Activated naive CD8-positive, alpha-beta T cell (primary cell): ENCODE data around the gene IL2RG.

Experiments used
- H3K27ac Mint-ChIP-seq: one replicate; pipeline ENCODE4 v1.8.0; 2021; ENCODE audit warnings: mixed read lengths
- H3K27me3 Mint-ChIP-seq: one replicate; pipeline ENCODE4 v1.8.0; 2021; ENCODE audit warnings: mixed read lengths
- H3K36me3 Mint-ChIP-seq: one replicate; pipeline ENCODE4 v1.8.0; 2021; ENCODE audit warnings: mixed read lengths
- H3K4me1 Mint-ChIP-seq: one replicate; pipeline ENCODE4 v1.8.0; 2021; ENCODE audit warnings: low read depth, mixed read lengths
- H3K4me3 Mint-ChIP-seq: one replicate; pipeline ENCODE4 v1.8.0; 2021; ENCODE audit warnings: mild to moderate bottlenecking, mixed read lengths
- H3K9me3 Mint-ChIP-seq: one replicate; pipeline ENCODE4 v1.8.0; 2021; ENCODE audit warnings: low read depth, mixed read lengths

Gene IL2RG

DNA sequence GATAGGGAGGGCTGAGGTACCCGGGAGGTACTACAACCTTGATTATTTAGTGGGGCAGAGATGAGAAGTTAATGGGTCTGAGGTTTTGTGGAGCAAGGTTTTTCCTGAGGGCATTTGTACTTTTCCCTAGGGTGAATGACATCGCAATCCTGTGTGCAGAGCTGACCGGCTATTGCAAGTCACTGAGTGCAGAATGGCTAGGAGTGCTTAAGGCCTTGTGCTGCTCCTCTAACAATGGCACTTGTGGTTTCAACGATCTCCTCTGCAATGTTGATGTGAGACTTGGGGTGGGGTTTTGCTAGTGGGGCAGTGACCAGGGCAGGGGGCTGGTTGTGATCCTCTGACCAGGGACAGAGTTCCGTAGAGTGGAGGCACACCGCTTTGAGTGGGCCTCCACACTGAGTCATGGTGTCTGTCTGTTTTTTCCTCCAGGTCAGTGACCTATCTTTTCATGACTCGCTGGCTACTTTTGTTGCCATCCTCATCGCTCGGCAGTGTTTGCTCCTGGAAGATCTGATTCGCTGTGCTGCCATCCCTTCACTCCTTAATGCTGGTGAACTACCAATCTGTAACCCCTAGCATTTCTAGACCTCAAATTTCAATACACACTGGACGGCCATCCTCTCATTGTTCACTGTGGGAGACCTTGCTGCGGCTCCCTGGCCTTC is 16.9 kb upstream of the IL2RG start:
- peaks cover 5% of the 10 kb centered on the region for H3K36me3 Mint-ChIP-seq
- H3K4me1 Mint-ChIP-seq = peaks cover 18% of the 10 kb centered on the region
- peak overlapping the region; percentile 76 for H3K27ac Mint-ChIP-seq
- H3K4me3 Mint-ChIP-seq = no peak overlapping the region
- no peaks in the 10 kb centered on the region for H3K27me3 Mint-ChIP-seq
- H3K9me3 Mint-ChIP-seq = no peaks in the 10 kb centered on the region

DNA sequence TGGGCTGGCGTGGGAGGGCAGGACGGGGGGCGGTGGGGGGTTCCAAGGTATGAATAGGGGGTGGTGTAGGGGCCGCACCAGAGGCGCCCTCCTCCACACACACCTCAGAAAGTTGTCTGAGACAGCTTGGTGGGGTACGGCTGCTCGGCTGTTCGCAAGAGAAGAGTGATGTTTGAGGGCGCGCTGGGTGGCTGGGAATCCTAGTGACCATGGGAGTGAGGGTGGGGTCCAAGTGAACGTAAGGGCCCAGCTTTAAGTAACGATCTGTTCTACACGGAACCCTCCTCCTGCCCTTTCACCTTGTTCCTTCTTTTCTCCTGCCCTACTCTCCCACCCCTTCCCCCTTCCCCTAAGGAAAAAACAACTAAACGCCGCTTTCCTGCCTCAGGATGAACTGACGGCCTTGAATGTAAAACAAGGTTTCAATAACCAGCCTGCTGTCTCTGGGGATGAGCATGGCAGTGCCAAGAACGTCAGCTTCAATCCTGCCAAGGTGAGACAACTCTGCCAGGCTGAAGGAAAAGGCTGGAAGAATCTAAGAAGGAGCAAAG is 7.7 kb upstream of the IL2RG start:
- peak overlapping the region; percentile 88 for H3K4me3 Mint-ChIP-seq
- H3K27ac Mint-ChIP-seq = peak overlapping the region; percentile 73
- no peaks in the 10 kb centered on the region for H3K36me3 Mint-ChIP-seq
- no peaks in the 10 kb centered on the region for H3K9me3 Mint-ChIP-seq
- peaks cover 26% of the 10 kb centered on the region for H3K4me1 Mint-ChIP-seq
- no peaks in the 10 kb centered on the region for H3K27me3 Mint-ChIP-seq

DNA sequence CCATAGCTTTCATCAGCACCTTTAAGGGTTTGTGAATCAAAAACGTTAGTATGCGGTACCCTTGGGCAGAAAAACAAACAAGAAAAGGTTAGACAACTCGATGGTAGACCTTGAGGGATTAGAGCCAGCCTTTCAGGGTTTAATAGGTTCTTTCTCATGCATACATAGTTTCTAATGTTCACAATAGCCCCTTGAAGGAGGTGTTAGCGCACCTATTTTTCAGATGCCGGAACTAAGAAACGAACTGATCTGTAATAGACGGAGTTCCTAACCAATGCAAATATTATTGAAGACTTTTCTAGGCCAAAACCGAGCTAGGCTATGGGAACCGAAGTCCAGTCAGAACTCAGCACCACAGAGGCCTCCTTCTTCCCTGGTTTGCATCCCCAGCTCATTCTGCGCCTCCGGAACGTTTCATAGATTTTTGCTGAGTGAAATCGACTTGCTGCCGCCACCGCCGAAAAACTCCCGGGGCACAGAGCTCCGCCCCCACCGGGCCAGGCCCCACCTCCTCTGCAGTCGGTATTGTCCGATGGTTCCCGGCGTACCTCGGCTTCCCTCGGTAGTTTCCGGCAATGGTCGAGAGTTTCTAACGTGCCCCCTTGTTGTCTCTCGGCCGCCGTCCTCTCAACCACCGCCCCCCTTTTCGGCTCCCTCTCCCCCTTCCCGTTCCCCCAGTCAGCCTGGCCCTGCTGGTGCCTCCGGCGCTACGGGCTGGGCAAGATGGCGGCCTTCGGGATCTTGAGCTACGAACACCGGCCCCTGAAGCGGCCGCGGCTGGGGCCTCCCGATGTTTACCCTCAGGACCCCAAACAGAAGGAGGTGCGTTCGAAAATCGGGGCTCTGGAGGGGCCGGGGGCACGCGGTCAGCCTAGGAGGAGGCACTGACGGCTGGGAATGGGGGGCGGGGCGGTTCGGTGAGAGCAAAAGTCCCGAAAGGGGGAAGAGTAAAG is 6.9 kb upstream of the IL2RG start, which contains the start of gene MED12:
MED12 (plus strand) TSS at position 565 of the 953 bp plus-strand sequence; CDS start at position 724, 159 bp downstream.
- Mint-ChIP-seq H3K27ac (peak within 1 kb of the TSS; percentile 91), H3K9me3 (no peaks in the 10 kb centered on the region)

GRCh38 chrX:71117358-71117757 is 6.0 kb upstream of the IL2RG start:
- peak overlapping the region; percentile 50 for H3K27ac Mint-ChIP-seq
- H3K36me3 Mint-ChIP-seq = no peaks in the 10 kb centered on the region
- no peak overlapping the region for H3K4me3 Mint-ChIP-seq
- H3K27me3 Mint-ChIP-seq = no peaks in the 10 kb centered on the region
- H3K4me1 Mint-ChIP-seq = peaks cover 34% of the 10 kb centered on the region
- no peaks in the 10 kb centered on the region for H3K9me3 Mint-ChIP-seq

More for the DNA sequence above, 6.9 kb upstream of the IL2RG start, which contains the start of gene MED12:
- Mint-ChIP-seq H3K27me3 (no peaks in the 10 kb centered on the region), H3K4me1 (peaks cover 31% of the 10 kb centered on the region), H3K36me3 (no peaks in the 10 kb centered on the region), H3K4me3 (peak within 1 kb of the TSS; percentile 88)

- H3K9me3 Mint-ChIP-seq = no peaks in the 10 kb centered on the region
- H3K27ac Mint-ChIP-seq = peak overlapping the region; percentile 98
- peak overlapping the region; percentile 99 for H3K4me3 Mint-ChIP-seq
- H3K4me1 Mint-ChIP-seq = peaks cover 35% of the 10 kb centered on the region
- peaks cover 8% of the 10 kb centered on the region for H3K36me3 Mint-ChIP-seq
- no peaks in the 10 kb centered on the region for H3K27me3 Mint-ChIP-seq
Measured at GRCh38 chrX:71111921-71112431, 599 bp upstream of the IL2RG start.

DNA sequence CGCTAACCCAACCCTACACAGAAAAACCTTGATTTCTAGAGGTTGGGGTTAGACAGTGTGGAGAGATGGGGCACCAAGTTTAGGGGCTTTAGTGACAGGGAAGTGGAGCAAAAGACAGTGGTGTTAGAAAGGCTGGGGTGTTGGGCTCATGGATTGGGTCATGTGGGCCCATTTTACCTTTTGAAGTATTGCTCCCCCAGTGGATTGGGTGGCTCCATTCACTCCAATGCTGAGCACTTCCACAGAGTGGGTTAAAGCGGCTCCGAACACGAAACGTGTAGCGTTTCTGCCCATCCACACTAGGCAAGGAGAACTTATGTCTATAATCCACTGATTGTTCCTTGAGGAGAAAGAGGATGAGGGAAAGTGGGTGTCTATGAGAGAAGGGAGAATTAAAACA is 2.3 kb downstream of the IL2RG start:
- Mint-ChIP-seq H3K27me3 (no peaks in the 10 kb centered on the region), H3K4me1 (peaks cover 53% of the 10 kb centered on the region), H3K9me3 (no peaks in the 10 kb centered on the region), H3K27ac (peak overlapping the region; percentile 98), H3K4me3 (peak overlapping the region; percentile 99), H3K36me3 (peaks cover 18% of the 10 kb centered on the region)

DNA sequence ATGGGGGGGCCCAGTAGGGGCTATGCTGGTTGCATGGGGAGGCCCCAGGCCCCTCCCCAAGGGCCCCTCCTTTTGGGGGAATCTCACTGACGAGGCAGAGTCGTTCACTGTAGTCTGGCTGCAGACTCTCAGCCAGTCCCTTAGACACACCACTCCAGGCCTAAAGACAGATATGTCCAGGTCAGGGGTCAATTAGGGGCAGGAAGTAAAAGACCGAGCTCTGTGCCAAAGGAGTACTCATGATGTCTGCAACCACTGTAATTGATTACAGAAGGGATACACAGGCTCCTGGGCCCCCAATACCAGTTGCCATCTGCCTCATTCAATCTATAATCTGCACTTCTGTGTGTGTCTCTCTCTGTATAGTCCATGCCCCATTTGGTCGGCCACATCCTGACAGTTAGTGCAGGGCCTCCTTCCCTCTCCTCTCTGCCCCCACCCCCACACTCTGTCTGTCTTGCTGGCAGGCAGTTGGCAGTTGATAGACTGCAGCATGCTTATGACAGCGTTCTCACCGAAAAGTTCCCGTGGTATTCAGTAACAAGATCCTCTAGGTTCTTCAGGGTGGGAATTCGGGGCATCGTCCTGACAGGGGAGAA is 3.5 kb downstream of the IL2RG start:
- Mint-ChIP-seq H3K9me3 (no peaks in the 10 kb centered on the region), H3K27me3 (no peaks in the 10 kb centered on the region), H3K36me3 (peaks cover 18% of the 10 kb centered on the region), H3K4me1 (peaks cover 56% of the 10 kb centered on the region), H3K4me3 (peak overlapping the region; percentile 99), H3K27ac (peak overlapping the region; percentile 98)

DNA sequence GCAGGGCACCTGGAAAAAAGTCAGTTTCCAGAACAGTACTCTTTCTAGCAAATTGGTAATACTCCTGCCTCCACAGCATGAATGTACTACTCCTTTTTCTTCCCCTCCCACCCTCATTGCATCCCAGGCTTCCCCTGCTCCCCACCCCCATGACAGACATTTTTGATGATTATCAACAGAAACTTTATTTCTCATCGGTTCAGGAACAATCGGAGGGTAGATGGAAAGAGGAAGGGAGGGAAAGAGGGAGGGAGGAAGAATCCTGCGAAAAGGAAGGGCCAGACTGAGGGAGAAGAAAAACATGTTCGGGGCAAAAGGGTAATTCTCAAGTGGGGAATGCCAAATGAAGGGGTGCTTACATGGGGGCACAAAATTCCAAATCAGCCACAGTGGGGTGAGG is 4.1 kb downstream of the IL2RG start:
- H3K9me3 Mint-ChIP-seq = no peaks in the 10 kb centered on the region
- H3K36me3 Mint-ChIP-seq = peaks cover 18% of the 10 kb centered on the region
- peak overlapping the region; percentile 99 for H3K4me3 Mint-ChIP-seq
- peaks cover 58% of the 10 kb centered on the region for H3K4me1 Mint-ChIP-seq
- H3K27me3 Mint-ChIP-seq = no peaks in the 10 kb centered on the region
- H3K27ac Mint-ChIP-seq = peak overlapping the region; percentile 79

DNA sequence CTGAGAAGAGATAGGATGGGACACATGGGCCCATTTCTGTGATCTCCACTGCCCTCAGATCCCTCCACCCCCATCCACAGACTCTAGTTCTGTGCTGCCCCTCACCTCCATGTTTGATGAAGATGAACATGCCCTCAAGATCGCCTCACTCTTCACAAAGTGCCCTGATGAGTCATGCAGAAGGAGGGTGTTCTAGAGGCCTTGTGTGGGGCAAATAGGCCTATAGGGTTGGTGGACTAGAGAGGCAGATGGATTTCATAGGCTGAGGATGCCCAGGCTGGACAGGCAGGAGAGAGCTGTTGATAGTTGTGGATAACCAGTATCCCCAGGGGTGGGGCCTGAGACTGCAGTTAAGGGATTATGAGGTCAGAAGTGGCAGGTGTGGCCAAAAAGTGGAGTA is 5.0 kb downstream of the IL2RG start, which contains the start of gene CXorf65:
CXorf65 (minus strand) TSS at position 314 of the 400 bp plus-strand sequence; CDS start at position 130, 184 bp downstream.
- H3K36me3 Mint-ChIP-seq = peaks cover 18% of the 10 kb centered on the region
- peaks cover 63% of the 10 kb centered on the region for H3K4me1 Mint-ChIP-seq
- H3K27me3 Mint-ChIP-seq = no peaks in the 10 kb centered on the region
- peak within 1 kb of the TSS; percentile 91 for H3K27ac Mint-ChIP-seq
- peak within 1 kb of the TSS; percentile 99 for H3K4me3 Mint-ChIP-seq
- no peaks in the 10 kb centered on the region for H3K9me3 Mint-ChIP-seq

DNA sequence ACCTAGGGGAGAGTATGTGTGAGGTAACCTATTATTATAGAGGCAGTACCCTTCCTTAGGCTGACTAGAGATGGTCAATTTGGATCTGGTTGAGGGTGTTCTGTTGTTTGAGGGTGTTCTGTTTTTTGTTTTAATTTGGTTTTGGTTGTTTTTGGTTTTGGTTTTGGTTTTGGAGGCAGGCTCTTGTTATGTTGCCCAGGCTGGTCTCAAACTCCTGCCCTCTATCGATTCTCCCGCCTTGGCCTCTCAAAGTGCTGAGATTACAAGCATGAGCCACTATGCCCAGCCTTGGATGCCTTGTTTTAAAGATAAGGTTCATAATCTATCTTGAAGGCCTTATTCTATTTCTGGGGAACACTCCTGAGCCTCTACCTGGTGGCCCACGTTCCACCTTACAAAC is 5.7 kb downstream of the IL2RG start:
- Mint-ChIP-seq H3K27ac (peak overlapping the region; percentile 91), H3K9me3 (no peaks in the 10 kb centered on the region), H3K4me1 (peaks cover 71% of the 10 kb centered on the region), H3K27me3 (no peaks in the 10 kb centered on the region), H3K36me3 (peaks cover 14% of the 10 kb centered on the region), H3K4me3 (peak overlapping the region; percentile 79)

GRCh38 chrX:71103110-71103983 is 8.0 kb downstream of the IL2RG start:
- Mint-ChIP-seq H3K4me1 (peaks cover 82% of the 10 kb centered on the region), H3K27ac (peak overlapping the region; percentile 87), H3K36me3 (peaks cover 11% of the 10 kb centered on the region), H3K27me3 (no peaks in the 10 kb centered on the region), H3K4me3 (peak overlapping the region; percentile 82), H3K9me3 (no peaks in the 10 kb centered on the region)

DNA sequence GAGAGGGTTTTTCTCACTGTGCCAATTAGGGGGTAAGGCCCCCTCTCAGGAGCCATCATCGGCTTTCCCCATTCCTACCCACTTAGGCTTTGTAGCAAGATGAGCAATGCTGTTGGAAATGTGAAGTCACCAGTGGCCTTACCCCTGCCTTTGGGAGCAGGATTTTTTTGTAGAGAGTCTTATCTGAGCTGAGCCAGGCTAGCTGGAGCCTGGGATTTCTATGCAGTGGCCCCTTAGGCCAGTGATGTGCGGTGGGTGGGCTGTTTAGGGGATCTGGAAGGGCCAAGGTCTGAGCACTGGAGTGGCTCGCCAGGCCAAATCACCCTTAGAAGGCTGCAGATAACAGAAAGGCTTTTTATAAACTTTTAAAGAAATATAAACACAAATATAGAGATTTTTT is 9.1 kb downstream of the IL2RG start:
- H3K9me3 Mint-ChIP-seq = no peaks in the 10 kb centered on the region
- peaks cover 81% of the 10 kb centered on the region for H3K4me1 Mint-ChIP-seq
- no peaks in the 10 kb centered on the region for H3K27me3 Mint-ChIP-seq
- peaks cover 10% of the 10 kb centered on the region for H3K36me3 Mint-ChIP-seq
- H3K4me3 Mint-ChIP-seq = peak overlapping the region; percentile 60
- peak overlapping the region; percentile 78 for H3K27ac Mint-ChIP-seq

- Mint-ChIP-seq H3K4me3 (no peak overlapping the region), H3K36me3 (peaks cover 4% of the 10 kb centered on the region), H3K27ac (peak overlapping the region; percentile 34), H3K9me3 (no peaks in the 10 kb centered on the region), H3K27me3 (no peaks in the 10 kb centered on the region), H3K4me1 (peaks cover 73% of the 10 kb centered on the region)
Measured at GRCh38 chrX:71100581-71101505, 10.5 kb downstream of the IL2RG start.
